Measurements from ENCODE around the gene ERVK3-1.

- TF ChIP-seq POLR2A (IDR thresholded peaks at IDR 0.05) (no peak), POLR2AphosphoS5 (IDR thresholded peaks at IDR 0.05) (no peak), CTCF (IDR thresholded peaks at IDR 0.05) (no peak)
Measured at GRCh38 chr19:58352760-58353671, 47.8 kb downstream of the ERVK3-1 start, which contains the start of gene A1BG.

Measured in prostate gland (tissue), 2 donors.